Smooth muscle cell (in vitro differentiated cells): ENCODE measurements around the gene TAF3. TPM values are rescaled to one million over a fixed set of nuclear protein-coding genes. Genes with fewer than 3 reads are reported as not detected.

Source experiments
- DNase-seq: peaks from one replicate; lab custom pipeline; 2025; ENCODE audit not compliant: unreplicated experiment; lab: John Stamatoyannopoulos, UW
- H2AFZ ChIP-seq: fragments of 200-600 bp; sonication (generic); 2 replicates; pipeline ENCODE4 v1.6.0; 2016; ENCODE audit warnings: antibody characterized with exemption, low read depth, mild to moderate bottlenecking
- H3F3A ChIP-seq: fragments of 200-600 bp; sonication (generic); 2 replicates; pipeline ENCODE4 v1.6.0; 2017; ENCODE audit warnings: antibody characterized with exemption, low read depth
- H3K27ac ChIP-seq: fragments of 200-600 bp; sonication (generic); 2 replicates; pipeline ENCODE4 v1.5.1; 2016; ENCODE audit warnings: low read depth, mild to moderate bottlenecking
- H3K27me3 ChIP-seq: fragments of 200-600 bp; sonication (generic); 2 replicates; pipeline ENCODE4 v1.6.1; 2016; ENCODE audit warnings: low read depth, mild to moderate bottlenecking
- H3K36me3 ChIP-seq: fragments of 200-600 bp; sonication (generic); 2 replicates; pipeline ENCODE4 v1.5.1; 2016; ENCODE audit warnings: low read depth
- H3K4me1 ChIP-seq: fragments of 200-600 bp; sonication (generic); 2 replicates; pipeline ENCODE4 v1.5.1; 2016; ENCODE audit warnings: low read depth
- H3K4me2 ChIP-seq: fragments of 200-600 bp; sonication (generic); 2 replicates; pipeline ENCODE4 v1.6.0; 2016; ENCODE audit warnings: mild to moderate bottlenecking
- H3K4me3 ChIP-seq: fragments of 200-600 bp; sonication (generic); 2 replicates; pipeline ENCODE4 v1.5.1; 2016; ENCODE audit warnings: mild to moderate bottlenecking
- H3K79me2 ChIP-seq: fragments of 200-600 bp; sonication (generic); 2 replicates; pipeline ENCODE4 v1.6.0; 2016; ENCODE audit warnings: low read depth, mild to moderate bottlenecking
- H3K9ac ChIP-seq: fragments of 200-600 bp; sonication (generic); 2 replicates; pipeline ENCODE4 v1.6.0; 2016; ENCODE audit warnings: low read depth
- H3K9me3 ChIP-seq: fragments of 200-600 bp; sonication (generic); replicated peaks from 2 replicates; pipeline ENCODE4 v1.5.1; 2016; ENCODE audit warnings: low read depth
- H4K20me1 ChIP-seq: fragments of 200-600 bp; sonication (generic); 2 replicates; pipeline ENCODE4 v1.6.0; 2016; ENCODE audit warnings: low read depth
- WGBS: methylation state at CpG from one replicate; pipeline ENCODE4 v1.1.7; 2016; ENCODE audit warnings: low lambda C conversion rate; 5-methylcytosine and 5-hydroxymethylcytosine counted together
- polyA plus RNA-seq: library from polyadenylated mRNA; unstranded; fragments of >200 nt; fragmentation: Nextera tagmentation; extraction: Ambion mirVana; gene quantifications from 2 replicates; pipeline ENCODE4 v1.2.1, GENCODE V29; 2016
- total RNA-seq: library from RNA; depleted of rRNA; stranded (reverse); fragments of >200 nt; gene quantifications from 2 replicates; pipeline ENCODE4 v1.2.3, GENCODE V29; 2014
- TF ChIP-seq, protein P1 (sequence below): fragments of 200-600 bp; sonication (generic); IDR thresholded peaks from 2 replicates; pipeline ENCODE4 v1.5.1; 2017; ENCODE audit warnings: borderline replicate concordance, mild to moderate bottlenecking, antibody characterized with exemption; ENCODE audit not compliant: insufficient read depth, poor library complexity, severe bottlenecking

Gene TAF3
- total and polyA plus RNA-seq, 2 experiments from 2014 or later, result 3.7 to 7.0 TPM

DNA sequence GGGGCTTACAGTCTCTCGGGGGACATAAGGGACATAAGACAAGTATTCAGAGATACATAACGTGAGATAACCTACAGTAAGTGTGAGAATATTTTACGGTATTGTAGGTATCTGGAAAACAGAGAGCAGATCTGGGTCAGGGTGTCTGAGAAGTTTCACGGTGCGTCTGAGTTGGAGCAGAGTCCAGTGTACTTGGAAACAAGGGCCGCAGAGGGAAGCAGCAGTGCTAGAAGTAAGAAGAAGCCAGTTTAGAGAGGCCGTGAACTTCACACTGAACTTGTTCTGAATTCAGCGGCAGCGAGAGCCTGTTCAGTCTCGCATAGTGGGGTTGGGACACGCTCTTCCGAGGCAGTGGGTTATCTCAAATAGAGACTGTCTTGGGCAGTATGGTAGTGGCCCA is 85.5 kb downstream of the TAF3 start:
- Histone ChIP-seq H3F3A (no peaks in the 10 kb centered on the region), H3K79me2 (peaks cover 7% of the 10 kb centered on the region), H3K27me3 (no peaks in the 10 kb centered on the region), H3K9me3 (no peaks in the 10 kb centered on the region), H3K9ac (no peak overlapping the region), H3K36me3 (no peaks in the 10 kb centered on the region), H3K4me3 (no peak overlapping the region), H3K27ac (no peak overlapping the region), H2AFZ (no peak overlapping the region), H4K20me1 (peaks cover 60% of the 10 kb centered on the region), H3K4me1 (peaks cover 4% of the 10 kb centered on the region), H3K4me2 (no peak overlapping the region)
- TF ChIP-seq, protein P1, sequence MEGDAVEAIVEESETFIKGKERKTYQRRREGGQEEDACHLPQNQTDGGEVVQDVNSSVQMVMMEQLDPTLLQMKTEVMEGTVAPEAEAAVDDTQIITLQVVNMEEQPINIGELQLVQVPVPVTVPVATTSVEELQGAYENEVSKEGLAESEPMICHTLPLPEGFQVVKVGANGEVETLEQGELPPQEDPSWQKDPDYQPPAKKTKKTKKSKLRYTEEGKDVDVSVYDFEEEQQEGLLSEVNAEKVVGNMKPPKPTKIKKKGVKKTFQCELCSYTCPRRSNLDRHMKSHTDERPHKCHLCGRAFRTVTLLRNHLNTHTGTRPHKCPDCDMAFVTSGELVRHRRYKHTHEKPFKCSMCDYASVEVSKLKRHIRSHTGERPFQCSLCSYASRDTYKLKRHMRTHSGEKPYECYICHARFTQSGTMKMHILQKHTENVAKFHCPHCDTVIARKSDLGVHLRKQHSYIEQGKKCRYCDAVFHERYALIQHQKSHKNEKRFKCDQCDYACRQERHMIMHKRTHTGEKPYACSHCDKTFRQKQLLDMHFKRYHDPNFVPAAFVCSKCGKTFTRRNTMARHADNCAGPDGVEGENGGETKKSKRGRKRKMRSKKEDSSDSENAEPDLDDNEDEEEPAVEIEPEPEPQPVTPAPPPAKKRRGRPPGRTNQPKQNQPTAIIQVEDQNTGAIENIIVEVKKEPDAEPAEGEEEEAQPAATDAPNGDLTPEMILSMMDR, result no peak
- DNase-seq, result no peak
- WGBS, result 92% methylated on average over 12 of the region's 12 CpGs

DNA sequence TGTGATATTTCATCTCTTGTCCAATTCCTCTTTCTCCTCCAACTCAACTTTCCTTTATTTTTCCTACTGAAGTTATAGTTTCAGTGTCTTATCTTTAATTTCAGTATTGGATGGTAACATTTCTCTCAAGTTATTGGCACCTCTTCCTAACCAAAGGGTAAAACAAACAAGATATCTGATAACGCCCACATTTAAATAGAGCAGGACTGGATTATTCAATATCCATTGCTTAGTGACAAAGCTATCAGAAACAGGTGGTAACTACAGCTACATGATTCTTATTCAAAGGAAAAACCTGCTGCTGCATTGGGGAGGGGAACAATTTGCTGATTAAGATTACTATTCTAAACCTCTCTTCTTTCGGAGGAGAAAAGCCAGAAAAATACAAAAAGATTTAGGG is 87.8 kb downstream of the TAF3 start:
- Histone ChIP-seq H3F3A (no peaks in the 10 kb centered on the region), H3K4me2 (no peak overlapping the region), H3K79me2 (peaks cover 3% of the 10 kb centered on the region), H3K4me3 (no peak overlapping the region), H3K27ac (no peak overlapping the region), H3K9me3 (no peaks in the 10 kb centered on the region), H3K27me3 (no peaks in the 10 kb centered on the region), H4K20me1 (peaks cover 76% of the 10 kb centered on the region), H3K9ac (no peak overlapping the region), H3K4me1 (no peaks in the 10 kb centered on the region), H3K36me3 (no peaks in the 10 kb centered on the region), H2AFZ (no peak overlapping the region)
- TF ChIP-seq, protein P1, result no peak
- WGBS, result 95% methylated on average over 2 of the region's 2 CpGs
- DNase-seq, result no peak

DNA sequence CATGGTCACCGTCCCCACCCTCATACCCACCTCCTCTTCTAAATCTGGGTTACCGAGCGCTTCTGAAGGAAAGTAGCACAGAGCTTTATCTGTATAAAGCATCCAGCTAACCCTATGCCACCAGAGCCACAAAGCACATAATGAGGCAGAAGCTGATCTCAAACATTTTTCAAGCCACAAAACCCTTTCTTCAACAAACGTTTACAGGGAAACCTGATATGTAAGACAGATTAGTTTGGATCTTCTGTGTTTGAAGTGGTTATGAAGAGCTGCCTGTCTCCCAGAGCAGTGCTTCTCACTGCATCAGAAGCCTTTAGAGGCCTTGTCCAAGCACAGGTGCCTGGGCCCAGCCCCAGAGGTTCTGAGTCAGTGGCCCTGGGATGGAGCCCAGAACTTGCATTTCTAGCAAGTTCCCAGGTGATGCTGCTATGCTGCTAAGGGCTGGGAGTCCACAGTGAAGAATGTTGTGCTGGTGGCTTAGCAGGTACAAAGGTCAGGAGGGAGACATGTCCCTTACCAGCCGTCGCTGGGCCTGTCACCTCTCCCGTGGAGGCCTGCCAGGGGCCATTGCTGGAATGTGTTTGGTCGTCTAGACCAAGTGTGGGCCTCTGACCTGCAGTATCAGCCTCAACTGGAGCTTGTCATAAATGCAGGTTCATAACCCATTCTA is 90.4 kb downstream of the TAF3 start:
- Histone ChIP-seq H3K27me3 (no peaks in the 10 kb centered on the region), H3K4me1 (no peaks in the 10 kb centered on the region), H3K27ac (no peak overlapping the region), H3K79me2 (peaks cover 3% of the 10 kb centered on the region), H3K4me3 (no peak overlapping the region), H2AFZ (no peak overlapping the region), H3K9ac (no peak overlapping the region), H3K9me3 (no peaks in the 10 kb centered on the region), H4K20me1 (peaks cover 89% of the 10 kb centered on the region), H3K4me2 (no peak overlapping the region), H3K36me3 (no peaks in the 10 kb centered on the region), H3F3A (no peaks in the 10 kb centered on the region)
- TF ChIP-seq, protein P1, result no peak
- no peak for DNase-seq
- WGBS, result 64% methylated on average over 8 of the region's 8 CpGs
